ENCODE data around the gene CIART.

DNA sequence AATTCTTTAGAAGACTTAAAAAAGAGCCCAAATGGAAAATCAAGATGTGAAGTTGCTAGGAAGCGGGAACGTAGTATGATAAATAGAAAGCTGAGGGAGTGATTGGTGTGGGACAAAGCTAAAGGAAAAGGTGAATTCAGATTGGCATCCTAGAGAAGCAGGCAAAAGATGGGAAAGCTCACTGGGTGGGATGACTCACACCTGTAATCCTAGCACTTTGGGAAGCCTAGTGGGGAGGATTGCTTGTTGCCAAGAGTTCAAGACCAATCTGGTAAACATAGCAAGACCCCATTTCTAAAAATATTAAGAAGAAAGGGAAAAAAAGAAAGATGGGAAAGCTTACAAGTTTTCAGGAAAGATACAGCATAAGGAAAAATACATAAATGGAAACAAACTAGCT lies 13.1 kb downstream of the CIART start:
- TF ChIP-seq, protein P1, sequence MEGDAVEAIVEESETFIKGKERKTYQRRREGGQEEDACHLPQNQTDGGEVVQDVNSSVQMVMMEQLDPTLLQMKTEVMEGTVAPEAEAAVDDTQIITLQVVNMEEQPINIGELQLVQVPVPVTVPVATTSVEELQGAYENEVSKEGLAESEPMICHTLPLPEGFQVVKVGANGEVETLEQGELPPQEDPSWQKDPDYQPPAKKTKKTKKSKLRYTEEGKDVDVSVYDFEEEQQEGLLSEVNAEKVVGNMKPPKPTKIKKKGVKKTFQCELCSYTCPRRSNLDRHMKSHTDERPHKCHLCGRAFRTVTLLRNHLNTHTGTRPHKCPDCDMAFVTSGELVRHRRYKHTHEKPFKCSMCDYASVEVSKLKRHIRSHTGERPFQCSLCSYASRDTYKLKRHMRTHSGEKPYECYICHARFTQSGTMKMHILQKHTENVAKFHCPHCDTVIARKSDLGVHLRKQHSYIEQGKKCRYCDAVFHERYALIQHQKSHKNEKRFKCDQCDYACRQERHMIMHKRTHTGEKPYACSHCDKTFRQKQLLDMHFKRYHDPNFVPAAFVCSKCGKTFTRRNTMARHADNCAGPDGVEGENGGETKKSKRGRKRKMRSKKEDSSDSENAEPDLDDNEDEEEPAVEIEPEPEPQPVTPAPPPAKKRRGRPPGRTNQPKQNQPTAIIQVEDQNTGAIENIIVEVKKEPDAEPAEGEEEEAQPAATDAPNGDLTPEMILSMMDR (IDR thresholded peaks at IDR 0.05 in 8 of 11, conservative IDR thresholded peaks at IDR 0.05 in 3 of 11), result no peak
- no peak for TF ChIP-seq POLR2A (IDR thresholded peaks at IDR 0.05)

Measured in spleen (tissue), 7 donors.